Mucosa of descending colon (tissue), 3 donors: ENCODE measurements around the gene SCN8A. TPM values are rescaled to one million over a fixed set of nuclear protein-coding genes. Genes with fewer than 3 reads are reported as not detected.

Experiments
- ATAC-seq: fragments of 200-7000 bp; cut with Tn5 transposase; one replicate; pipeline ENCODE4 v1.9.1; 2020; ENCODE audit warnings: mild to moderate bottlenecking, moderate library complexity
- DNase-seq, 3 donors: peaks; one replicate each; pipeline ENCODE4 v3.0.0-alpha.2; 2020
- H3K36me3 ChIP-seq: fragments of 200-600 bp; one replicate; pipeline ENCODE4 v1.8.0; 2021; ENCODE audit warnings: low read depth, mild to moderate bottlenecking
- H3K4me1 ChIP-seq: fragments of 200-600 bp; one replicate; pipeline ENCODE4 v1.8.0; 2021; ENCODE audit warnings: low read depth, mild to moderate bottlenecking
- H3K4me3 ChIP-seq: fragments of 200-600 bp; one replicate; pipeline ENCODE4 v1.8.0; 2021; ENCODE audit warnings: mild to moderate bottlenecking
- H3K9me3 ChIP-seq: fragments of 200-600 bp; one replicate; pipeline ENCODE4 v1.8.0; 2021; ENCODE audit warnings: mild to moderate bottlenecking
- intact Hi-C, 2 donors: fragments of 100-400 bp; cut with DNase I in 1 of 2; cut with micrococcal nuclease in 1 of 2; formaldehyde crosslinking; loops; one replicate each; pipeline versions ENCODE4 v1.11.0 to v1.11.1; 2022; cut with DNase I, micrococcal nuclease
- total RNA-seq, 3 donors: library from RNA; stranded (reverse); fragmentation: NEBNext Ultra II Directional in 2 of 3; extraction: Animal tissue kit (Norgen Biotek cat#: 25700) in 2 of 3; gene quantifications; one replicate each; pipeline versions ENCODE4 v1.2.1 to v1.2.4, GENCODE V29; 2021 to 2023
- TF ChIP-seq, protein P1 (sequence below): fragments of 200-600 bp; IDR thresholded peaks from one replicate; pipeline ENCODE4 v1.8.0; 2022; ENCODE audit warnings: antibody characterized with exemption, mild to moderate bottlenecking
- donor health status: DM: no; HTN: no; CAD: no; lungs with moderate emphysema.
- donor health status: DM: no; HTN: no; CAD: no.
- donor health status: DM: no; HTN: yes; CAD: no.

Gene SCN8A
- total RNA-seq, 3 donors from 2014 or later, result 2.7 to 5.2 (median 3.6) TPM

GRCh38 chr12:51721282-51721940, 130.4 kb downstream of the SCN8A start:
- intact Hi-C loops, result no loop called here
- H3K36me3 ChIP-seq, result no peaks in the 10 kb centered on the region
- no peak overlapping the region for H3K4me3 ChIP-seq
- H3K9me3 ChIP-seq, result no peaks in the 10 kb centered on the region
- no peaks in the 10 kb centered on the region for H3K4me1 ChIP-seq
- TF ChIP-seq, protein P1, sequence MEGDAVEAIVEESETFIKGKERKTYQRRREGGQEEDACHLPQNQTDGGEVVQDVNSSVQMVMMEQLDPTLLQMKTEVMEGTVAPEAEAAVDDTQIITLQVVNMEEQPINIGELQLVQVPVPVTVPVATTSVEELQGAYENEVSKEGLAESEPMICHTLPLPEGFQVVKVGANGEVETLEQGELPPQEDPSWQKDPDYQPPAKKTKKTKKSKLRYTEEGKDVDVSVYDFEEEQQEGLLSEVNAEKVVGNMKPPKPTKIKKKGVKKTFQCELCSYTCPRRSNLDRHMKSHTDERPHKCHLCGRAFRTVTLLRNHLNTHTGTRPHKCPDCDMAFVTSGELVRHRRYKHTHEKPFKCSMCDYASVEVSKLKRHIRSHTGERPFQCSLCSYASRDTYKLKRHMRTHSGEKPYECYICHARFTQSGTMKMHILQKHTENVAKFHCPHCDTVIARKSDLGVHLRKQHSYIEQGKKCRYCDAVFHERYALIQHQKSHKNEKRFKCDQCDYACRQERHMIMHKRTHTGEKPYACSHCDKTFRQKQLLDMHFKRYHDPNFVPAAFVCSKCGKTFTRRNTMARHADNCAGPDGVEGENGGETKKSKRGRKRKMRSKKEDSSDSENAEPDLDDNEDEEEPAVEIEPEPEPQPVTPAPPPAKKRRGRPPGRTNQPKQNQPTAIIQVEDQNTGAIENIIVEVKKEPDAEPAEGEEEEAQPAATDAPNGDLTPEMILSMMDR, result no peak
- ATAC-seq (no peak), DNase-seq (no peak)

- Histone ChIP-seq H3K9me3 (no peaks in the 10 kb centered on the region), H3K4me3 (no peak overlapping the region), H3K36me3 (no peaks in the 10 kb centered on the region), H3K4me1 (no peaks in the 10 kb centered on the region)
- ATAC-seq (no peak), DNase-seq (no peak)
- TF ChIP-seq, protein P1, result no peak
- intact Hi-C loops, result no loop called here
These were observed 131.4 kb downstream of the SCN8A start for GRCh38 chr12:51722431-51722830.

- Histone ChIP-seq H3K4me3 (no peak overlapping the region), H3K9me3 (no peaks in the 10 kb centered on the region), H3K36me3 (no peaks in the 10 kb centered on the region), H3K4me1 (no peaks in the 10 kb centered on the region)
- intact Hi-C loops, result no loop called here
- TF ChIP-seq, protein P1, result no peak
- DNase-seq (no peak), ATAC-seq (no peak)
These were observed 135.1 kb downstream of the SCN8A start for GRCh38 chr12:51726161-51726560.

DNA sequence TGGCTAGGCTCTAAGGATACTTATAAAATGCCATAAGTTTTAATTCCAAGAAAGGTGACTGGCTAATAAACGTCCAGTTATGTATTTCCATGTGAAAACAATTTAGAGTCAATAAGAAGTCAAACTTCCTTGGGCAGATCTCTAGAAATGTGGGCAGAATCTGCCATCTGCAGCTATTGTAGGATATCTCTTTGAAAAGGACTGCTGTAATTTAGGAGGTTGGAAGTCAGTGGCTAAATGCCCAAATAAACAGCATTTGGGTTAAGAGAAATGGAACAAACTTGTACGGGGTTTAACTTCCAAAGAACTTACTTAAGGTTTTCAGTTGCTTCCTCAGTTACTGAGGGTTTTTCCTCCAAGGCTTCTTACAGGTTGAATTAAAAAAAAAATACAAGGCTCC, 135.9 kb downstream of the SCN8A start:
- no peak overlapping the region for H3K4me3 ChIP-seq
- no peaks in the 10 kb centered on the region for H3K36me3 ChIP-seq
- H3K9me3 ChIP-seq, result no peaks in the 10 kb centered on the region
- no peaks in the 10 kb centered on the region for H3K4me1 ChIP-seq
- intact Hi-C loops, result no loop called here
- ATAC-seq (no peak), DNase-seq (no peak)
- TF ChIP-seq, protein P1, result no peak

DNA sequence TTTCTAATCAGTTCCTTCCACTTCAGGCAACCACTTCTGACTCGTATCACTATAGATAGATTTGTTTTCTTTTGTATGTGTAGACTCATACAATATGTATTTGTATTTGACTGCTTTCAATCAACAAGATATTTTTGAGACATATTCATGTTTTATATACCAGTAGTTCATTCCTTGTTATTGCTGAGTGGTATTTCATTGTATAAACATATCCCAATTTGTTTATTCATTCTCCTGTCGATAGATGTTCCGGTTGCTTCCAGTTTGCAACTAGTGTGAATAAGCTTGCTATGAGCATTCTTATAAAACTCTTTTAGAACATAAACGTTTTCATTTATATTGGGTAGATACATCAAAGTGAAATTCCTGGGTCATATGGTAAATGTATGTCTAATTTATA, 138.3 kb downstream of the SCN8A start:
- ATAC-seq (no peak), DNase-seq (no peak)
- Histone ChIP-seq H3K9me3 (no peaks in the 10 kb centered on the region), H3K4me3 (no peak overlapping the region), H3K36me3 (no peaks in the 10 kb centered on the region), H3K4me1 (no peaks in the 10 kb centered on the region)
- intact Hi-C loops, result no loop called here
- TF ChIP-seq, protein P1, result no peak

- TF ChIP-seq, protein P1, result no peak
These were observed 139.7 kb downstream of the SCN8A start for GRCh38 chr12:51730745-51731144.

More at GRCh38 chr12:51730745-51731144, 139.7 kb downstream of the SCN8A start:
- ATAC-seq, result no peak
- DNase-seq, result no peak
- Histone ChIP-seq H3K4me3 (no peak overlapping the region), H3K4me1 (no peaks in the 10 kb centered on the region), H3K36me3 (no peaks in the 10 kb centered on the region), H3K9me3 (no peaks in the 10 kb centered on the region)
- intact Hi-C loops, result no loop called here
